Mucosa of stomach (tissue), 1 donor: ENCODE data around the gene ADAMTSL4.
"Not testable (repeated sequence)": the region's sequence is repeated elsewhere in the genome, so short reads cannot be mapped to it uniquely, and the experiment has no call there.

Experiments used
- H3K27me3 ChIP-seq: one replicate; pipeline ENCODE4 v1.7.0; 2013; ENCODE audit warnings: mild to moderate bottlenecking, low read length; ENCODE audit not compliant: control insufficient read depth, insufficient read depth
- H3K36me3 ChIP-seq: one replicate; pipeline ENCODE4 v1.7.0; 2013; ENCODE audit warnings: low read length; ENCODE audit not compliant: control insufficient read depth, insufficient read depth
- H3K4me1 ChIP-seq: one replicate; pipeline ENCODE4 v1.7.0; 2013; ENCODE audit warnings: mild to moderate bottlenecking, low read length; ENCODE audit not compliant: control insufficient read depth, insufficient read depth
- H3K4me3 ChIP-seq: one replicate; pipeline ENCODE4 v1.7.0; 2013; ENCODE audit warnings: low read length
- H3K9ac ChIP-seq: one replicate; pipeline ENCODE4 v1.7.0; 2013; ENCODE audit warnings: mild to moderate bottlenecking, low read length, moderate library complexity
- H3K9me3 ChIP-seq: one replicate; pipeline ENCODE4 v1.7.0; 2013; ENCODE audit warnings: mild to moderate bottlenecking, low read length, moderate library complexity; ENCODE audit not compliant: control insufficient read depth
- donor health status: Pancreatic carcinoma.

ADAMTSL4 gene

DNA sequence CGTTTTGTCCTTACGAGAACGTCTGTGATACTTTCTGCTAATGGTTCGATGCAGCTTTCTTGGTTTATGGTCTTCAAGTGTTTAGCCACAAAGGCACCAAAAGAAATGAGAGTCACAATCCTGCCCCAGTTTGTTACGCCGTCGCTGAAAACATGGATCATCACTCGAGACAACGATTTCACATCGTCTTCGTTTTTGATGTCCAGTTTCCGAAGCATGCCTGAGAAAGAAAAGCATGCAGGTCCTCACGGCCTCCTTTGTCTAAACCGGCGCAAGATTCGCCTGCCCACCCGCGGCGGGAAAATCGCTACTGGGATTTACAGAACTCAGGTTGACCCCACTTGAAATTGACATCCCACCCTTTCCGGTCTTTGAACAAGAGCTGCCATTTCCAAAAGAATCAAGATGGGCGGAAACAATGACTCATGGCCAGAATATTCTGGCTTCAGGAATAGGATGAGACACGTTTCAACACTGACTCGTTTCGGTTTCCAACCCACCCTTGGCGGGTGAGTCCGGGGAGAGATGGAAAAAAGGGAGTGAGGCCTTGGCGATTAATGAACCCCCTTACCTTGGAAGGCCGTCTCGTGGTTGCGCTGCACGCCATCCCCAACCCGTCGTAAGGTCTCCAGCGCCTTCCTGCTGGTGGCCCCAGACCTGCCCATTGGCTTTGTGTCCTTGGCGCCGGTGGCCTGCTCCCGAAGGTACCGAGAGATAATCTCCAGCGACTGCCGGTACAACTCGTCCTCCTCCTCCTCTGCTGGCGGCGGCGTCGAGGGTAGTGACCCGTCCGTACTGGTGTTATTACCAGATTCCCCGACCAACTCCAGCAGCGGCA, 29.3 kb downstream of the ADAMTSL4 start:
- Histone ChIP-seq H3K4me3 (peak overlapping the region; percentile 96), H3K36me3 (peaks cover 4% of the 10 kb centered on the region), H3K4me1 (peaks cover 28% of the 10 kb centered on the region), H3K27me3 (no peaks in the 10 kb centered on the region), H3K9ac (peak overlapping the region; percentile 86), H3K9me3 (no peaks in the 10 kb centered on the region)

- H3K27me3 ChIP-seq = no peaks in the 10 kb centered on the region
- H3K4me3 ChIP-seq = peak within 1 kb of the TSS; percentile 96
- peaks cover 22% of the 10 kb centered on the region for H3K4me1 ChIP-seq
- H3K36me3 ChIP-seq = peaks cover 4% of the 10 kb centered on the region
- H3K9ac ChIP-seq = peak within 1 kb of the TSS; percentile 86
- H3K9me3 ChIP-seq = no peaks in the 10 kb centered on the region
These were observed 30.1 kb downstream of the ADAMTSL4 start, which contains the start of gene MCL1 for GRCh38 chr1:150579110-150579944. Gene MCL1 (minus strand): TSS chr1:150579610. CDS start chr1:150579530, 80 bp downstream.

DNA sequence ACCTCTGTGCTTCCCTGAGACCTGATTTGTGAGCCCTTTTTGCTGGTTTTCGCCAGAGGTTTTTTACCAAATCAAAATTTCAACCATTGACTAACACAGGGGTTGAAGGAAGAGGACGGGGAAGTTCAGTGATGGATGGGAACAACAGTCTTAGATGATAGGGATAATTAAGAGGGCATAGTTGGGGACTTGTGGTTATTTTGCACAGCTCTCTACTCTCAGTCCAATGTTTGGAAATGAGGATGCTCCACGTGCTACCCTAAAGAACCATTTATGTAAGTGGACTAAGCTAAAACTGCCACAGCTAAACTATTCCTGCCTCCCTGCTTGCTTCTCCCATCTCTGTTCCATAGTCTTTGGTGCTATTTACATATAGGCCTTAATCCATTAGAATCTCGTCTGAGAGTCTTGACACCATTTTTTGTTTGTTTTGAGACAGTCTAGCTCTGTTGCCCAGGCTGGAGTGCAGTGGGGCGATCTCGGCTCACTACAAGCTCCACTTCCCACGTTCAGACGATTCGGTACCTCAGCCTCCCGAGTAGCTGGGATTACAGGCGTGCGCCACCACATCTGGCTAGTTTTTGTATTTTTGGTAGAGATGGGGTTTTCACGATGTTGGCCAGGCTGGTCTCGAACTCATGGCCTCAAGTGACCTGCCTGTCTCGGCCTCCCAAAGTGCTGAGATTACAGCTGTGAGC, 30.9 kb downstream of the ADAMTSL4 start:
- H3K4me3 ChIP-seq = peak overlapping the region; percentile 56
- H3K9me3 ChIP-seq = no peaks in the 10 kb centered on the region
- peaks cover 4% of the 10 kb centered on the region for H3K36me3 ChIP-seq
- peak overlapping the region; percentile 86 for H3K9ac ChIP-seq
- peaks cover 16% of the 10 kb centered on the region for H3K4me1 ChIP-seq
- no peaks in the 10 kb centered on the region for H3K27me3 ChIP-seq

- not testable (repeated sequence) for H3K27me3 ChIP-seq, H3K9me3 ChIP-seq, H3K36me3 ChIP-seq, H3K4me3 ChIP-seq, H3K9ac ChIP-seq, H3K4me1 ChIP-seq
These were observed 31.8 kb downstream of the ADAMTSL4 start for GRCh38 chr1:150580966-150581365.

- not testable (repeated sequence) for H3K27me3 ChIP-seq, H3K9ac ChIP-seq, H3K36me3 ChIP-seq, H3K9me3 ChIP-seq, H3K4me3 ChIP-seq, H3K4me1 ChIP-seq
These were observed 32.2 kb downstream of the ADAMTSL4 start for GRCh38 chr1:150581437-150581836.

- not testable (repeated sequence) for H3K27me3 ChIP-seq, H3K9ac ChIP-seq
These were observed 32.8 kb downstream of the ADAMTSL4 start for GRCh38 chr1:150581962-150582361.

DNA sequence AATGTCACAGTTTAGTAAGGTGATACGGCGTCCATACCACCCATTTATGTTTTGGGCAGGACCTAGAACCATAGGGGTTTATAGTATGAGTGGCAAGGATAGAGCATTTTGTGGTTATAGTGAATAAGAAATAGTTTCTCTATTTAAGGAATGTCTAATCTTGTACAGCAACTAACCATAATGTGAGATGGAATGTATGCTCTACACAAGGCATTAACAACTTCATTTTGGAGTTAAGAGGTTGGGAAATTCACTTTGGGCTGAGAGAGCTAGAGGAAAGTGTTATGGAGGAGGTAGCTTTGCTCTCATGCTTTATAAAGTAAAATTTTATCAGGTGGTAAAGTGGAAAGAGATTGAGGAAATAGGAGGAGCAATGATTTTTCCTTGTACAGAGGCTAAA, 33.2 kb downstream of the ADAMTSL4 start:
- H3K4me1 ChIP-seq = peaks cover 10% of the 10 kb centered on the region
- H3K9ac ChIP-seq = no peak overlapping the region
- H3K9me3 ChIP-seq = no peaks in the 10 kb centered on the region
- no peaks in the 10 kb centered on the region for H3K36me3 ChIP-seq
- no peak overlapping the region for H3K4me3 ChIP-seq
- H3K27me3 ChIP-seq = no peaks in the 10 kb centered on the region

More at GRCh38 chr1:150581962-150582361, 32.8 kb downstream of the ADAMTSL4 start:
- H3K9me3 ChIP-seq, H3K36me3 ChIP-seq, H3K4me3 ChIP-seq, H3K4me1 ChIP-seq: not testable (repeated sequence)

GRCh38 chr1:150596095-150596892, 47.1 kb downstream of the ADAMTSL4 start:
- Histone ChIP-seq H3K36me3 (no peaks in the 10 kb centered on the region), H3K4me1 (no peaks in the 10 kb centered on the region), H3K9me3 (no peaks in the 10 kb centered on the region), H3K4me3 (no peak overlapping the region), H3K27me3 (no peaks in the 10 kb centered on the region), H3K9ac (no peak overlapping the region)

- no peak overlapping the region for H3K4me3 ChIP-seq
- H3K27me3 ChIP-seq = no peaks in the 10 kb centered on the region
- no peaks in the 10 kb centered on the region for H3K4me1 ChIP-seq
- no peaks in the 10 kb centered on the region for H3K36me3 ChIP-seq
- H3K9me3 ChIP-seq = no peaks in the 10 kb centered on the region
- H3K9ac ChIP-seq = no peak overlapping the region
These were observed 47.8 kb downstream of the ADAMTSL4 start for GRCh38 chr1:150596976-150597375.

GRCh38 chr1:150598346-150598745, 49.1 kb downstream of the ADAMTSL4 start:
- H3K9ac ChIP-seq, H3K36me3 ChIP-seq, H3K4me3 ChIP-seq, H3K9me3 ChIP-seq, H3K4me1 ChIP-seq, H3K27me3 ChIP-seq: not testable (repeated sequence)

DNA sequence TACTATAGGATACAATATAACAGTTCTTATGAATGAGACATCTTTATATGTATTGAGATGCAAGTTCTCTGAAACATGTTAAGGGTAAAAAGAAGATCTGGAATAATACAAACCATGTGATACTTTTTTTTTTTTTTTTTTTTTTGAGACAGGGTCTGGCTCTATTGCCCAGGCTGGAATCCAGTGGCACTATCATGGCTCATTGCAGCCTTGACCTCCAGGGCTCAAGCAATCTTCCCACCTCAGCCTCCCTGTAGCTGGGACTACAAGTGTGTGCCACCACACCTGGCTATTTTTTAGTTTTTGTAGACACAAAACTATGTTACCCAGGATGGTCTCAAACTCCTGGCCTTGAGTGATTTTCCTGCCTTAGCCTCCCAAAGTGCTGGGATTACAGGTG, 52.3 kb downstream of the ADAMTSL4 start:
- no peaks in the 10 kb centered on the region for H3K36me3 ChIP-seq

More for the DNA sequence above, 52.3 kb downstream of the ADAMTSL4 start:
- no peak overlapping the region for H3K4me3 ChIP-seq
- H3K9me3 ChIP-seq = no peaks in the 10 kb centered on the region
- H3K27me3 ChIP-seq = no peaks in the 10 kb centered on the region
- no peak overlapping the region for H3K9ac ChIP-seq
- H3K4me1 ChIP-seq = peaks cover 10% of the 10 kb centered on the region
